ENCODE data around the gene ELK1.

DNA sequence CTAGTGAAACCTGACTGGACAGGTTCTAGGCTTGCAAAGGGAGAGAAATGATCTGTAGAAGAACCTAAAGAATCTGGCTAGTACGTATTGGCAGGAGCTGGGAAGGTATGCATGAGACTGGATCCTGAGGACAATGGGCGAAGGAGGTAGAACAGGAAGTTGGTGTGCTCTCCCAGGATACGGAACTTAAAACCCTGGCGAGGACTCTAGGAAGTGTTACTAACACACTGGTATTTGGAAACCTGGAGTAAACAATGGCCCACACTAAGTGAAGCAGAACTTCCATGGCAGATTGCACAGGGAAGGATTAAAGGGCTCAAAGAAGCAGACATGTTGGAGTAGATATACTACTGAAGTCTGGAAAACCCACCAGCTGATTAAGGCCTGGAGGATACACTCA lies 39.9 kb downstream of the ELK1 start:
- TF ChIP-seq TAF1 (IDR thresholded peaks at IDR 0.05; ENCODE audit: low read depth): no peak
- no peak for TF ChIP-seq EP300 (IDR thresholded peaks at IDR 0.05; ENCODE audit: borderline replicate concordance)
- no peak for TF ChIP-seq CREB1 (IDR thresholded peaks at IDR 0.05; ENCODE audit: low read depth)
- no peak for TF ChIP-seq RAD21 (IDR thresholded peaks at IDR 0.05; ENCODE audit: low read depth)
- TF ChIP-seq YY1 (IDR thresholded peaks at IDR 0.05; ENCODE audit: low read depth): no peak
- no peak for TF ChIP-seq REST (IDR thresholded peaks at IDR 0.05; ENCODE audit: low read depth)
- no peak for TF ChIP-seq TCF12 (IDR thresholded peaks at IDR 0.05; ENCODE audit: low read depth)
- TF ChIP-seq CEBPB (IDR thresholded peaks at IDR 0.05): no peak
- TF ChIP-seq MAX (IDR thresholded peaks at IDR 0.05): no peak
- no peak for TF ChIP-seq FOXM1 (IDR thresholded peaks at IDR 0.05; ENCODE audit: borderline replicate concordance, low read depth)
